ENCODE results near the gene TBC1D19.

GRCh38 chr4:26574563-26574962 lies 9.3 kb upstream of the TBC1D19 start:
- TF ChIP-seq CTCF (conservative IDR thresholded peaks at IDR 0.05; ENCODE audit: low read length) (no peak), EZH2phosphoT487 (IDR thresholded peaks at IDR 0.05; ENCODE audit: borderline replicate concordance) (no peak)

All from Loucy (cell line).